H1 (cell line): ENCODE results near the gene PDE4D.

ENCODE experiments used
- CHD1 ChIP-seq: IDR thresholded peaks from 2 replicates; pipeline ENCODE4 v1.6.1; 2012; ENCODE audit warnings: low read depth, low read length, improper control_type of control experiment
- CHD2 ChIP-seq: IDR thresholded peaks from 2 replicates; pipeline ENCODE4 v1.6.1; 2012; ENCODE audit warnings: low read length, improper control_type of control experiment
- E2F6 ChIP-seq: IDR thresholded peaks from 2 replicates; pipeline ENCODE4 v1.6.1; 2012; ENCODE audit warnings: inconsistent platforms
- FOSL1 ChIP-seq: IDR thresholded peaks from 2 replicates; pipeline ENCODE4 v1.6.1; 2011; ENCODE audit warnings: mild to moderate bottlenecking, low read depth, low read length, moderate library complexity; ENCODE audit not compliant: insufficient read depth
- HDAC6 ChIP-seq: IDR thresholded peaks from one replicate; pipeline ENCODE4 v1.7.1; 2012; ENCODE audit warnings: low read depth, mild to moderate bottlenecking, inconsistent platforms, low read length, moderate library complexity
- MAX ChIP-seq: IDR thresholded peaks from 2 replicates; pipeline ENCODE4 v1.6.1; 2012; ENCODE audit warnings: inconsistent platforms
- POLR2AphosphoS5 ChIP-seq: IDR thresholded peaks from 2 replicates; pipeline ENCODE4 v1.6.1; 2011; ENCODE audit warnings: low read depth, low read length
- RFX5 ChIP-seq: IDR thresholded peaks from 2 replicates; pipeline ENCODE4 v1.6.1; 2011; ENCODE audit warnings: low read depth, low read length, improper control_type of control experiment, borderline replicate concordance
- RXRA ChIP-seq: IDR thresholded peaks from 2 replicates; pipeline ENCODE4 v1.6.1; 2011; ENCODE audit warnings: low read depth, mild to moderate bottlenecking, low read length, moderate library complexity; ENCODE audit not compliant: insufficient read depth
- SP1 ChIP-seq: IDR thresholded peaks from 2 replicates; pipeline ENCODE4 v1.6.1; 2011; ENCODE audit warnings: low read depth, low read length
- SUZ12 ChIP-seq: fragments of 200-600 bp; sonication (generic); IDR thresholded peaks from 2 replicates; pipeline ENCODE4 v1.6.1; 2012; ENCODE audit warnings: mild to moderate bottlenecking, inconsistent platforms, low read length, moderate library complexity, mixed read lengths
- TAF1 ChIP-seq: IDR thresholded peaks from 2 replicates; pipeline ENCODE4 v1.6.1; 2011; ENCODE audit warnings: mild to moderate bottlenecking, low read depth, low read length
- TF ChIP-seq, protein P1 (sequence below), 3 experiments: IDR thresholded peaks; 1 replicate in 2 of 3; 2 replicates in 1 of 3; pipeline versions ENCODE4 v1.5.1 to v1.6.1; 2011; ENCODE audit warnings: low read length in 3 of 3, mild to moderate bottlenecking in 3 of 3, inconsistent platforms in 2 of 3, low read depth in 1 of 3, moderate library complexity in 1 of 3; ENCODE audit not compliant: insufficient read depth in 1 of 3; ENCODE audit errors: control extremely low read depth in 1 of 3
- TF ChIP-seq, protein P2 (sequence below): IDR thresholded peaks from 2 replicates; pipeline ENCODE4 v1.6.1; 2011; ENCODE audit warnings: low read length, improper control_type of control experiment

DNA sequence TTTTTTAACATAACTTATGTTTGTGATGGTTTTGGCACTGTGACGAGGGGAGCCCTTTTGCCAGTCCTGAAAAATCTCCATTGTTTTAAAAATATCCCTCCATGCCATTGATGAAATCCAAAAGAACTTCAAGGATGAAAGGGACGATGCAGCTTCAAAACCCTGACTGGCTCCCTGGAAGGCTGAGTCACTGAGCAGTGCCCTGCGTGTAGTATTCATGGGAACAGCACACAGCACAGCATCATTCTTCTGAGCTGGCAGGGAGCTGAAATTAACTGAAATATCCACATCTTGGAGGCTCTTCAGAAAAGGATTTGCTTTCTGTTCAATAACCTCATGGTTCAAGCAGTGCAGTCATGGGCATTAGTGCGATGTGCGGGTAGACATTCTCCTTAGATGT is 29.7 kb downstream of the PDE4D start:
- TF ChIP-seq, protein P1, sequence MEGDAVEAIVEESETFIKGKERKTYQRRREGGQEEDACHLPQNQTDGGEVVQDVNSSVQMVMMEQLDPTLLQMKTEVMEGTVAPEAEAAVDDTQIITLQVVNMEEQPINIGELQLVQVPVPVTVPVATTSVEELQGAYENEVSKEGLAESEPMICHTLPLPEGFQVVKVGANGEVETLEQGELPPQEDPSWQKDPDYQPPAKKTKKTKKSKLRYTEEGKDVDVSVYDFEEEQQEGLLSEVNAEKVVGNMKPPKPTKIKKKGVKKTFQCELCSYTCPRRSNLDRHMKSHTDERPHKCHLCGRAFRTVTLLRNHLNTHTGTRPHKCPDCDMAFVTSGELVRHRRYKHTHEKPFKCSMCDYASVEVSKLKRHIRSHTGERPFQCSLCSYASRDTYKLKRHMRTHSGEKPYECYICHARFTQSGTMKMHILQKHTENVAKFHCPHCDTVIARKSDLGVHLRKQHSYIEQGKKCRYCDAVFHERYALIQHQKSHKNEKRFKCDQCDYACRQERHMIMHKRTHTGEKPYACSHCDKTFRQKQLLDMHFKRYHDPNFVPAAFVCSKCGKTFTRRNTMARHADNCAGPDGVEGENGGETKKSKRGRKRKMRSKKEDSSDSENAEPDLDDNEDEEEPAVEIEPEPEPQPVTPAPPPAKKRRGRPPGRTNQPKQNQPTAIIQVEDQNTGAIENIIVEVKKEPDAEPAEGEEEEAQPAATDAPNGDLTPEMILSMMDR (IDR thresholded peaks at IDR 0.05; ENCODE audit: control extremely low read depth in 1 of 3, insufficient read depth in 1 of 3, low read depth in 1 of 3, low read length in 3 of 3): no peak
- TF ChIP-seq TAF1 (no peak), CHD1 (no peak), MAX (no peak), FOSL1 (no peak), POLR2AphosphoS5 (no peak), HDAC6 (no peak), E2F6 (no peak), SP1 (no peak), RXRA (no peak), RFX5 (no peak), SUZ12 (no peak), CHD2 (no peak)
- TF ChIP-seq, protein P2, sequence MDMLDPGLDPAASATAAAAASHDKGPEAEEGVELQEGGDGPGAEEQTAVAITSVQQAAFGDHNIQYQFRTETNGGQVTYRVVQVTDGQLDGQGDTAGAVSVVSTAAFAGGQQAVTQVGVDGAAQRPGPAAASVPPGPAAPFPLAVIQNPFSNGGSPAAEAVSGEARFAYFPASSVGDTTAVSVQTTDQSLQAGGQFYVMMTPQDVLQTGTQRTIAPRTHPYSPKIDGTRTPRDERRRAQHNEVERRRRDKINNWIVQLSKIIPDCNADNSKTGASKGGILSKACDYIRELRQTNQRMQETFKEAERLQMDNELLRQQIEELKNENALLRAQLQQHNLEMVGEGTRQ: no peak
